ENCODE data around the gene AP2M1.
"Not testable (repeated sequence)": the region's sequence is repeated elsewhere in the genome, so short reads cannot be mapped to it uniquely, and the experiment has no call there.

Gene AP2M1

DNA sequence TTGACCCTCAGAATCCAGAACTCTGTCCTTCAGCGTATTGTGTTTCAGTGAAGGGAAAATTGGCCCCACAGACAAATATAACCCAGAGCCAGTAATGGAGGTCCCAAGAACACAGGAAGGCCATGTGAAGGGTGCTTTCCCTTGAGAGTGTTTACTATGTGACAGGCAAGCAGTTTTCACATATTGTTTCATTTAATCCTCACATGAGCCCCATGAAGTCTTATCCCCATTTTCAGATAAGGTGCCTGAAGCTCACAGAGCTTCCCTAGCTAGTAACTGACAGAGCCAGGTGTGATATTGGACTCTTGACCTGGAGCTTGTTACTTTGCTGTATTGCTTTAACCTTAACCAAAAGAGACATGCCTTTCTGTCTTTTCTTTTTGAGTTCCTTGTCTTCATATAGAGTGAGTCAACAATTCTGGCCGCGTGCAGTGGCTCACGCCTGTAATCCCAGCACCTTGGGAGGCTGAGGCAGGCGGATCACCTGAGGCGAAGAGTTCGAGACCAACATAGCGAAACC lies 28.8 kb upstream of the AP2M1 start:
- peaks cover 2% of the 10 kb centered on the region for H3K4me1 Mint-ChIP-seq
- H3K9me3 Mint-ChIP-seq: no peaks in the 10 kb centered on the region
- H3K4me3 Mint-ChIP-seq: no peak overlapping the region
- no peaks in the 10 kb centered on the region for H3K27me3 Mint-ChIP-seq
- peaks cover 16% of the 10 kb centered on the region for H3K36me3 Mint-ChIP-seq
- no peak for ATAC-seq (ENCODE audit: low read depth)
- no peak for DNase-seq (ENCODE audit: low spot score in 2 of 2)
- H3K27ac Mint-ChIP-seq: no peak overlapping the region

GRCh38 chr3:184148076-184148475 lies 26.6 kb upstream of the AP2M1 start:
- Mint-ChIP-seq H3K9me3 (no peaks in the 10 kb centered on the region), H3K27ac (no peak overlapping the region), H3K4me3 (no peak overlapping the region), H3K27me3 (no peaks in the 10 kb centered on the region), H3K4me1 (peaks cover 2% of the 10 kb centered on the region), H3K36me3 (peaks cover 5% of the 10 kb centered on the region)
- no peak for DNase-seq (ENCODE audit: low spot score in 2 of 2)
- ATAC-seq (ENCODE audit: low read depth): no peak

DNA sequence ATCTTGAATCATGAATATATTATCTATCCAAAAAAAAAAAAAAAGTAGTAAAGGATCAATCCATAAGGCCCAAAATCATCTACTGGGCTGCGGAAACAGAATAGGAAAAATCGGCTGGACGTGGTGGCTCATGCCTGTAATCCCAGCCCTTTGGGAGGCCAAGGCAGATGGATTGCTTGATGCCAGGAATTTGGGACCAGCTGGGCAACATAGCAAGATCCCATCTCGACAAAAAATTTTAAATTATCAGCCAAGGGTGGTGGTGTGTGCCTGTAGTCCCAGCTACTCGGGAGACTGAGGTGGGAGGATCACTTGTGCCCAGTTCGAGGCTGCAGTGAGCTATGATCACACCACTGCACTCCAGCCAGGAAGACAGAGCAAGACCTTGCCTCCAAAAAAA lies 25.5 kb upstream of the AP2M1 start:
- ATAC-seq (ENCODE audit: low read depth): no peak

DNA sequence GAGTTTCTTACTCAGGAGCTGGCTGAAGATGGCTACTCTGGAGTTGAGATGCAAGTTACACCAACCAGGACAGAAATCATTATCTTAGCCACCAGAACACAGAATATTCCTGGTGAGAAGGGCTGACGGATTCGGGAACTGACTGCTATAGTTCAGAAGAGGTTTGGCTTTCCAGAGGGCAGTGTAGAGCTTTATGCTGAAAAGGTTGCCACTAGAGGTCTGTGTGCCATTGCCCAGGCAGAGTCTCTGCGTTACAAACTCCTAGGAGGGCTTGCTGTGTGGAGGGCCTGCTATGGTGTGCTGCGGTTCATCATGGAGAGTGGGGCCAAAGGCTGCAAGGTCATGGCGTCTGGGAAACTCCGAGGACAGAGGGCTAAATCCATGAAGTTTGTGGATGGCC lies 24.9 kb upstream of the AP2M1 start:
- not testable (repeated sequence) for H3K27ac Mint-ChIP-seq; H3K9me3 Mint-ChIP-seq; DNase-seq (ENCODE audit: low spot score in 2 of 2); H3K4me1 Mint-ChIP-seq; H3K4me3 Mint-ChIP-seq; H3K36me3 Mint-ChIP-seq; ATAC-seq (ENCODE audit: low read depth); H3K27me3 Mint-ChIP-seq

More for the DNA sequence above, 25.5 kb upstream of the AP2M1 start:
- no peak overlapping the region for H3K27ac Mint-ChIP-seq
- DNase-seq (ENCODE audit: low spot score in 2 of 2): no peak
- H3K4me1 Mint-ChIP-seq: peaks cover 2% of the 10 kb centered on the region
- no peaks in the 10 kb centered on the region for H3K9me3 Mint-ChIP-seq
- peaks cover 2% of the 10 kb centered on the region for H3K36me3 Mint-ChIP-seq
- H3K4me3 Mint-ChIP-seq: no peak overlapping the region
- no peaks in the 10 kb centered on the region for H3K27me3 Mint-ChIP-seq

DNA sequence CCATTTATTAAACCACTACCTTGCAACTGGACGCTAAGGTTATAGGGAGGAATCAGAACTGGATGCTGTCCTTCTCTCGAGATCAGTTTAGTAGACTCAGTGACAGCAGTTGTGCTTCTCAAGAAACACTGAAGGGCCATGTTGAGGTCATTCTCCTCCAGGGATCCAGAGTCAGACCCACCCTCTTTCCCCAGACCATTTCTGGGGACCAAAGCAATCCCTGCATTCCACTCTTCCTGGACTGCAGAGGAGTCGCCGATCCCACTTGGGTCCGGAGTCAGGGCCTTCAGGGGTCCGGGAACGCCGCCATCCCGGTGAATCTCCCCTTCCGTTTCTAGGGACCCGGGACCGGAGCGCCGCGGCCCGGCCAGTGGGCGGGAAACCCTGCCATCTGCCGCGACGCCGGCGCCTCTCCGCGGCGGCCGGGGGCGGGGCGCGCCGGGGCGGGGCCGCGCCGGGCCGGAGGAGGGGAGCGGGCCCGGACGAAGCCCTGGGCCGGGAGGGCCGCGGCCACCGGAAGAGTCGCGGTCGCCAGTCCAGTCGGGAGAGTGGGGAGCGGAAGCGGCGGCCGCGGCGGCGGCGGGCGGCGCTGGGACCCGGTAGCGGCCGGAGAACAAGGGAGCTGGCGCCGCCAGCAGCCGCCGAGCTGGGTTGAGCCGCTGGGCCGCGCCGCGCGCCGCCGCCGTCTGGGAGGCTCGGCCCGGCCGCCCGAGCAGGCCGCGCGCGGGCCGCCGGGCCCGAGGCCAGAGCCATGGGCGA lies 19.6 kb upstream of the AP2M1 start, which contains the start of gene DVL3:
TSS of gene DVL3 (plus strand) at position 493 of the 759 bp plus-strand sequence. CDS start at position 752, 259 bp downstream.
- no peaks in the 10 kb centered on the region for H3K9me3 Mint-ChIP-seq
- H3K4me1 Mint-ChIP-seq: peaks cover 16% of the 10 kb centered on the region
- DNase-seq (ENCODE audit: low spot score in 2 of 2): peak; percentile 24 to 66
- no peaks in the 10 kb centered on the region for H3K27me3 Mint-ChIP-seq
- peak within 1 kb of the TSS; percentile 70 for H3K27ac Mint-ChIP-seq
- peak; percentile 77 for ATAC-seq (ENCODE audit: low read depth)
- H3K4me3 Mint-ChIP-seq: peak within 1 kb of the TSS; percentile 96
- no peaks in the 10 kb centered on the region for H3K36me3 Mint-ChIP-seq

- Mint-ChIP-seq H3K27me3 (no peaks in the 10 kb centered on the region), H3K9me3 (no peaks in the 10 kb centered on the region), H3K27ac (peak overlapping the region; percentile 70), H3K36me3 (no peaks in the 10 kb centered on the region), H3K4me3 (peak overlapping the region; percentile 96), H3K4me1 (peaks cover 21% of the 10 kb centered on the region)
- DNase-seq (ENCODE audit: low spot score in 2 of 2): peak in 1 of 2 donors; percentile 44
- ATAC-seq (ENCODE audit: low read depth): peak; percentile 59
These were observed 18.8 kb upstream of the AP2M1 start for GRCh38 chr3:184155644-184156521.

- Mint-ChIP-seq H3K27ac (peak overlapping the region; percentile 70), H3K36me3 (peaks cover 2% of the 10 kb centered on the region), H3K4me1 (peaks cover 24% of the 10 kb centered on the region), H3K4me3 (peak overlapping the region; percentile 96), H3K9me3 (no peaks in the 10 kb centered on the region), H3K27me3 (no peaks in the 10 kb centered on the region)
- ATAC-seq (ENCODE audit: low read depth) (no peak), DNase-seq (ENCODE audit: low spot score in 2 of 2) (no peak)
These were observed 18.1 kb upstream of the AP2M1 start for GRCh38 chr3:184156522-184156955.

- no peaks in the 10 kb centered on the region for H3K9me3 Mint-ChIP-seq
- peaks cover 4% of the 10 kb centered on the region for H3K36me3 Mint-ChIP-seq
- ATAC-seq (ENCODE audit: low read depth) (no peak), DNase-seq (ENCODE audit: low spot score in 2 of 2) (no peak)
- H3K27me3 Mint-ChIP-seq: no peaks in the 10 kb centered on the region
- H3K4me1 Mint-ChIP-seq: peaks cover 26% of the 10 kb centered on the region
- peak overlapping the region; percentile 39 for H3K27ac Mint-ChIP-seq
- H3K4me3 Mint-ChIP-seq: peak overlapping the region; percentile 96
These were observed 17.4 kb upstream of the AP2M1 start for GRCh38 chr3:184157206-184157605.

GRCh38 chr3:184158404-184158803 lies 16.3 kb upstream of the AP2M1 start:
- no peak for DNase-seq (ENCODE audit: low spot score in 2 of 2)
- H3K36me3 Mint-ChIP-seq: peaks cover 6% of the 10 kb centered on the region
- no peak for ATAC-seq (ENCODE audit: low read depth)
- H3K27ac Mint-ChIP-seq: no peak overlapping the region
- H3K9me3 Mint-ChIP-seq: no peaks in the 10 kb centered on the region
- H3K4me3 Mint-ChIP-seq: no peak overlapping the region
- no peaks in the 10 kb centered on the region for H3K27me3 Mint-ChIP-seq
- peaks cover 31% of the 10 kb centered on the region for H3K4me1 Mint-ChIP-seq

GRCh38 chr3:184160456-184160855 lies 14.2 kb upstream of the AP2M1 start:
- peaks cover 31% of the 10 kb centered on the region for H3K4me1 Mint-ChIP-seq
- H3K9me3 Mint-ChIP-seq: no peaks in the 10 kb centered on the region
- DNase-seq (ENCODE audit: low spot score in 2 of 2): no peak
- no peak for ATAC-seq (ENCODE audit: low read depth)
- H3K27ac Mint-ChIP-seq: no peak overlapping the region
- no peaks in the 10 kb centered on the region for H3K27me3 Mint-ChIP-seq
- H3K36me3 Mint-ChIP-seq: peaks cover 15% of the 10 kb centered on the region
- H3K4me3 Mint-ChIP-seq: no peak overlapping the region

- Mint-ChIP-seq H3K36me3 (peaks cover 24% of the 10 kb centered on the region), H3K4me1 (peaks cover 18% of the 10 kb centered on the region)
- H3K9me3 Mint-ChIP-seq; H3K27me3 Mint-ChIP-seq; H3K27ac Mint-ChIP-seq; H3K4me3 Mint-ChIP-seq; ATAC-seq (ENCODE audit: low read depth); DNase-seq (ENCODE audit: low spot score in 2 of 2): not testable (repeated sequence)
These were observed 12.0 kb upstream of the AP2M1 start for GRCh38 chr3:184162571-184163070.

- no peaks in the 10 kb centered on the region for H3K9me3 Mint-ChIP-seq
These were observed 9.9 kb upstream of the AP2M1 start for GRCh38 chr3:184164648-184165330.

GRCh38 chr3:184165543-184165942 lies 9.1 kb upstream of the AP2M1 start:
- Mint-ChIP-seq H3K27ac (no peak overlapping the region), H3K9me3 (no peaks in the 10 kb centered on the region), H3K4me1 (peaks cover 10% of the 10 kb centered on the region), H3K36me3 (peaks cover 29% of the 10 kb centered on the region), H3K27me3 (no peaks in the 10 kb centered on the region), H3K4me3 (no peak overlapping the region)
- DNase-seq (ENCODE audit: low spot score in 2 of 2): no peak
- no peak for ATAC-seq (ENCODE audit: low read depth)

More at GRCh38 chr3:184164648-184165330, 9.9 kb upstream of the AP2M1 start:
- Mint-ChIP-seq H3K4me1 (peaks cover 15% of the 10 kb centered on the region), H3K36me3 (peaks cover 29% of the 10 kb centered on the region), H3K4me3 (no peak overlapping the region), H3K27ac (no peak overlapping the region), H3K27me3 (no peaks in the 10 kb centered on the region)
- no peak for DNase-seq (ENCODE audit: low spot score in 2 of 2)
- no peak for ATAC-seq (ENCODE audit: low read depth)

Measured in memory B cell (primary cell).